ENCODE measurements around the gene C2CD2.

C2CD2 gene

DNA sequence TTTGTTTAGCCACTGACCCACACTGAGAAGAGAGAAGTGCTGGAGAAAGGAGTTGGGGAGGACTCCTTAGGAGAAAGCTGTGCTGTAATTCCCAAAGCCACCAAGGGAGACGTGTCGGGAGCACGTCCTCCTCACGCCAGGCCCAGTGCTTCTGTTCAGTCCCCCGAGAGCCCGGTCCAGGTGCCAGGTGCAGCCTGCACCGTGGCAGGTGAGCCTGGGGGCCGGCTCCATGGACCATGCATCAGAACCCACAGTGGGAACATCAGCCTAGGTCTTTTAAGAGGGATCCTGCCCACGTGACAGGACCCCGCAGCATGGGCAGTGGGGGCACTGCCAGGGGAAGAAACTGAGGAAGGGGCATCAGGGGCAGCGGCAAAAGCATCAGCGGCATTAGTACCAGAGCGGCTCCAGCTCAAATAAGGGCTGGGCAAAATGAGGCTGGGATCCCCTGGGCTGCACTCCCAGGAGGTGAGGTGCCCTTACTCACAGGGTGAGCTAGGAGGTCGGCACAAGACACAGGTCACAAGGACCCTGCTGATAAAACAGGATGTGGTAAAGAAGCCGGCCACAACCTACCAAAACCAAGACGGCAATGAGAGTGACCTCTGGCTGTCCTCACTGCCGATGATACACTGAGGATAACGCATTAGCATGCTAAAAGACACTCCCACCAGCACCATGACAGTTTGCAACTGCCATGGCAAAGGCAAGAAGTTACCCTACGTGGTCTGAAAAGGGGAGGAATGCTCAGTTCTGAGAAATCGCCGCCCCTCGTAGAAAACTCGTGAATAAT is 50.1 kb downstream of the C2CD2 start:
- H3K27me3 Mint-ChIP-seq = no peaks in the 10 kb centered on the region
- H3K27ac Mint-ChIP-seq = no peak overlapping the region

DNA sequence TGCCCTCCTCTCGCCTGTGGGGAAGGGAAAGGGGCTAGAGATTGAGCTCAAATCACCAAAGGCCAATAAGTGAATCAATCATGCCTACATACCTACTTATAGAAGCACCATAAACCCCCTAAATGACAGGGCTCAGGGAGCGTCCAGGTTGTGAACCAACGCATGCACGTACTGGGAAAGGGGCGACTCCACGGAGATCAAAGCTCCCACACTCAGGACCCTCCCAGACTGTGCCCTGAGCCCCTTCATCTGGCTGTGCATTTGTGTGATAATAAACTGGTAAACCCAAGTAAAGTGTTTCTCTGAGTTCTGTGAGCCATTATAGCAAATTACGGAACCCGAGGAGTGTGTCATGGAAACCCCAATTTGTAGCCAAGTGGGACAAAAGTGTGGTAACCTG is 50.9 kb downstream of the C2CD2 start:
- Mint-ChIP-seq H3K27ac (no peak overlapping the region), H3K4me3 (no peak overlapping the region), H3K27me3 (no peaks in the 10 kb centered on the region), H3K4me1 (ENCODE audit: low read depth) (peaks cover 32% of the 10 kb centered on the region), H3K9me3 (no peaks in the 10 kb centered on the region), H3K36me3 (ENCODE audit: low read depth) (peaks cover 34% of the 10 kb centered on the region)
- DNase-seq = no peak

More for the DNA sequence above, 50.1 kb downstream of the C2CD2 start:
- Mint-ChIP-seq H3K4me1 (ENCODE audit: low read depth) (peaks cover 28% of the 10 kb centered on the region), H3K9me3 (no peaks in the 10 kb centered on the region), H3K36me3 (ENCODE audit: low read depth) (peaks cover 37% of the 10 kb centered on the region), H3K4me3 (no peak overlapping the region)
- no peak for DNase-seq

- no peak for DNase-seq
- H3K36me3 Mint-ChIP-seq (ENCODE audit: low read depth) = peaks cover 25% of the 10 kb centered on the region
- peak overlapping the region; percentile 66 for H3K27ac Mint-ChIP-seq
- H3K4me3 Mint-ChIP-seq = no peak overlapping the region
- H3K4me1 Mint-ChIP-seq (ENCODE audit: low read depth) = peaks cover 33% of the 10 kb centered on the region
- no peaks in the 10 kb centered on the region for H3K27me3 Mint-ChIP-seq
- H3K9me3 Mint-ChIP-seq = no peaks in the 10 kb centered on the region
Measured at GRCh38 chr21:41901782-41902181, 52.0 kb downstream of the C2CD2 start.

DNA sequence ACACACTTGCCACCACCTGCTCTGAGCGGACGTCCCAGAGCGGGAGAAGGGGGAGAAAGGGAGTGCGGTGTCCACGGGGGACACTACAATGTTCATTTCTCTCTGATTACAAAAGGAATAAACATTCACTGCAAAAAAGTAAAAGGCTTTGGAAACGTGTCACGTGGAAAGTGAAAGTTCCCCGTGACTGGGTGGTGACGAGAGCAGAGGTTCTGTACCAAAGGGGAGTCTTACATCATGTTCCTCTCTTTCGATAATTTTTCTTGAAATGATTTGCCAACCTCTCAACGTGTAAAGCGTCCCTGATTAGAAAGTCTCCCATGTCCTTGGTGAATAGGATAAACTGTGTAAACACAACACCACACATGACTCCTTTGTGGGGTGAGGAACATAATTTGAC is 52.7 kb downstream of the C2CD2 start:
- Mint-ChIP-seq H3K27me3 (no peaks in the 10 kb centered on the region), H3K4me3 (peak overlapping the region; percentile 22), H3K36me3 (ENCODE audit: low read depth) (peaks cover 19% of the 10 kb centered on the region), H3K9me3 (no peaks in the 10 kb centered on the region), H3K27ac (peak overlapping the region; percentile 66), H3K4me1 (ENCODE audit: low read depth) (peaks cover 38% of the 10 kb centered on the region)
- DNase-seq = no peak

- Mint-ChIP-seq H3K4me1 (ENCODE audit: low read depth) (peaks cover 44% of the 10 kb centered on the region), H3K27ac (peak overlapping the region; percentile 92), H3K36me3 (ENCODE audit: low read depth) (peaks cover 19% of the 10 kb centered on the region), H3K27me3 (no peaks in the 10 kb centered on the region), H3K9me3 (no peaks in the 10 kb centered on the region), H3K4me3 (no peak overlapping the region)
- no peak for DNase-seq
Measured at GRCh38 chr21:41900401-41900800, 53.4 kb downstream of the C2CD2 start.

DNA sequence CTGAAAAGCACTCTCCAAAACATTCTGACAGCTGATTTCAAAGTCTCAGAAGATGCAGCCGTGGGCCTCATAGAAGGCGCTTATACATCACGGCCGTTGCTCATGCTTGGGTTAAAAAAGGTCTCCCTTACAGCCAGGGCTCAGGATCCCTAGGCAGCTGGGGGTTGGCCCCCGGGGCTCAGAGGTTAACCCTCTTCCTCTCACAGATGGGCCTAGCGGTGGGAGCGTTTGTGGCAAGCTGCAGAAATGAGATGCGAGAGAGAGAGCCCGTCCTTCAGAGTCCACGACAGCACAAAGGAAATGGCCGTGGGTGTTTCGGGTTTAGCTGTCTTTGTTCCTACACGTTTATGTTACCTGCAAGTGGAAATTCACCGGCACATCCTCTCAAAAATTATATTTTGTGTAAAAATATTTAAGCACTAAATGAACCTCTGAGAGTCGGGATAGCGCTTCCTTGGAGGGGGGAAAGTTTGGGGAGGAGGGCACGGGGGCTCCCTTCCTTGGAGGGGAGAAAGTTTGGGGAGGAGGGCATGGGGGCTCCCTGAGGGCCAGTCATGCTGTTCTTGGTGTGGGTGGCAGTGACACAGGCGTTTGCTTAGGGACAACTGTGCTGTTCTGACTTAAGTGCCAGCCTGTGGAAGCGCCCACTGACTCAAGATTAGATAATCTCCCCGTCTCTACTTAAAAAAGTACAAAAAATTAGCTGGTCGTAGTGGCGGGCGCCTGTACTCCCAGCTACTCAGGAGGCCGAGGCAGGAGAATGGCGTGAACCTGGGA is 54.2 kb downstream of the C2CD2 start:
- Mint-ChIP-seq H3K4me1 (ENCODE audit: low read depth) (peaks cover 45% of the 10 kb centered on the region), H3K27ac (peak overlapping the region; percentile 92), H3K9me3 (no peaks in the 10 kb centered on the region), H3K4me3 (peak overlapping the region; percentile 51), H3K27me3 (no peaks in the 10 kb centered on the region), H3K36me3 (ENCODE audit: low read depth) (peaks cover 19% of the 10 kb centered on the region)
- DNase-seq = peak; percentile 62

DNA sequence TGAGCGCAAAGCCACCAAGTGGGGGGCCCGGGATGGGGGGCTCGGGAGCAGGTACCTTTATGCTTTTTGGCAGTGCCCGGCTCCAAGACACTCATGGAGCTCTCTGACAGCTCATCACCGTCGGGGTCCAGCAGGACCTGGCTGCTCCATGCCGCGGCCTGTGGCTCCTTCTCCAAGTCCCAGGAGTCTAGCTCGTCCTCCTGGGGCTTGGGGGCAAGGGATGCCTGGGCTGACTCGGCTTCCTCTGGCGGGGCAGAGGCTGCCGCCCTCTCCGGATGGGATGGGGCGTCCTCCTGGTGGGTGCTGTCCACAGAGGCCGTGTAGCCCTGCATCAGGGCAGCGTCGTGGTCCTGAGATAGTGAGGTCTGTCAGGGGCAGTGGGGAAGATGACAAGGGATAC is 54.8 kb downstream of the C2CD2 start:
- H3K36me3 Mint-ChIP-seq (ENCODE audit: low read depth) = peaks cover 19% of the 10 kb centered on the region
- no peak overlapping the region for H3K4me3 Mint-ChIP-seq
- no peaks in the 10 kb centered on the region for H3K27me3 Mint-ChIP-seq
- H3K4me1 Mint-ChIP-seq (ENCODE audit: low read depth) = peaks cover 45% of the 10 kb centered on the region
- peak overlapping the region; percentile 92 for H3K27ac Mint-ChIP-seq
- DNase-seq = no peak
- H3K9me3 Mint-ChIP-seq = no peaks in the 10 kb centered on the region

DNA sequence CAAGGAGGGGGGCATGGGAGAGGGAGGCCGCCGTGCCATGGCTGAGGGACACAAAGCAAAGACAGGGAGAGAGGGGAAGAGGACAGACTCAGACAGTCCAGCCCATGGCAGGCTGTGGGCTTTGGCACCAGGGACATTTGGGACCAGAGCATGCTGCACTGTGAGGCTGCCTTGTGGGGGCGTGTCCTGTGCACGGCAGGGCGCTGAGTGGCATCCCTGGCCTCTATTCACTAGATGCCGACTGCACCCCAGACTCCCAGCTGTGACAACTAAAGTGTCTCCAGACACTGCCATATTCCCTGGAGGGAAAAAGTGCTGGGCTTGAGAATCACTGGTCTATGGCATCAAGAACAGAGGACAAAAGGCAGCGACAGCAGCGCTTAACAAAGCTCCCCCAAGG is 56.1 kb downstream of the C2CD2 start:
- Mint-ChIP-seq H3K27me3 (no peaks in the 10 kb centered on the region), H3K27ac (no peak overlapping the region), H3K36me3 (ENCODE audit: low read depth) (peaks cover 18% of the 10 kb centered on the region), H3K4me3 (no peak overlapping the region), H3K9me3 (no peaks in the 10 kb centered on the region), H3K4me1 (ENCODE audit: low read depth) (peaks cover 45% of the 10 kb centered on the region)
- no peak for DNase-seq

DNA sequence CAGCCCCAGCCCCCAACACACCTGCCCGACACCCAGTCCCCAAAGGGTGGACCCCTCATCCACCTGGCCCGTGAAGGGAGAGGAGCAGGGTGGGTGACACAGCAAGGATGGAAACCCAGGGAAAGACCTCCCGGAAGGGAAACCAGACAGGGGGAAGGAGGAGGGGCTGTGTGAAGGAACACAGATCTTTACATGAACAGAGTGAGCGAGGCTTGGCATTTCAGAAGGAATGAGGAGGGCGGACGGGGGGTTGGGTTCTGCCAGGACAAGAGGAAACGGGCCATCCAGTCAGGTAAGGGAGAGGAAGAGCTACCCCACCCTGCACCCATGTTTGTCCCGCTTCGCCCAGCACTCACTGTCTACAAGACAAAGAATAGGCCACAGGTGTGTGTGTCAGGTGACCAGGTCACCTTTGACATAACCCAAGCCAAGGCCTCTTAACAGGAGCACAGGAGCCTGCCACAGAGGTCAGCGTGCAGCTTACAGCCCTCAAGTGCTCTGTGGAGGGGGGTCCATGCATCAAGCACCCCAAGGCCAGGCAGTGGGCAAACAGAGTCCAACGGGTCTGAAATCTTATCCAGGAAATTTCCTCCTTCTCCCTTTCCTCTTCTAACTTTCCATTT is 56.7 kb downstream of the C2CD2 start:
- Mint-ChIP-seq H3K4me3 (no peak overlapping the region), H3K4me1 (ENCODE audit: low read depth) (peaks cover 45% of the 10 kb centered on the region), H3K27ac (no peak overlapping the region), H3K27me3 (no peaks in the 10 kb centered on the region), H3K36me3 (ENCODE audit: low read depth) (peaks cover 18% of the 10 kb centered on the region), H3K9me3 (no peaks in the 10 kb centered on the region)
- no peak for DNase-seq

GRCh38 chr21:41895643-41896493 is 58.0 kb downstream of the C2CD2 start:
- Mint-ChIP-seq H3K4me3 (no peak overlapping the region), H3K27ac (peak overlapping the region; percentile 51), H3K27me3 (no peaks in the 10 kb centered on the region), H3K4me1 (ENCODE audit: low read depth) (peaks cover 35% of the 10 kb centered on the region), H3K36me3 (ENCODE audit: low read depth) (peaks cover 6% of the 10 kb centered on the region), H3K9me3 (no peaks in the 10 kb centered on the region)
- DNase-seq = peak; percentile 59

DNA sequence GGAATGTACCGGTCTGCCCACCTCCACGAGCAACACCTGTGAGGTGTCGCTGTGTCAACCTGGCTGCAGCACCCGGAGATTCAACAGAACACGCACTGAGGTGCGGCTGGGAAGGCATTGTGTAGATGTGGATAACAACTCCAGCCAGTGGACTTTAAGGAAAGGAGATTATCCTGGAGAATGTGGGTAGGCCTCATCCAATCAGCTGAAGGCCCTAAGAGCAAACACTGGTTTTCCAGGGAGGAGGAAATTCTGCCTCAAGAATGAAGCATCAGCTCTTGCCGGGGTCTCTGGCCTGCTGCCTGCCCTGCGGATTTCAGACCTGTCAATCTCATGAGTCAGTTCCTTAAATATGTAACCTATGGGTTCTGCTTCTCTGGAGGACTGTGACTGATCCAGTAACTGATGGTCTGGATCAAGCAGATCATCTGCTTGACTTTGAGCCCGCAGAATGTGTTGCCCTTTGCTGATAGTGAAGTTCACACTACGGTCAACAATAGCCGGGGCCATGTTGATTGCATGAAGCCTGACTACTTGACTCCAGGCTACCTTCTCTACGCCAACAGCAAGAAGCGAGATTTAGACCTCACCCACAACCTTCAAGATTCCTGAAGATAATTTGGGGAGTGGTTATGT is 58.8 kb downstream of the C2CD2 start:
- H3K9me3 Mint-ChIP-seq = no peaks in the 10 kb centered on the region
- H3K27ac Mint-ChIP-seq = no peak overlapping the region
- DNase-seq = no peak
- H3K36me3 Mint-ChIP-seq (ENCODE audit: low read depth) = peaks cover 4% of the 10 kb centered on the region
- H3K4me1 Mint-ChIP-seq (ENCODE audit: low read depth) = peaks cover 28% of the 10 kb centered on the region
- no peak overlapping the region for H3K4me3 Mint-ChIP-seq
- no peaks in the 10 kb centered on the region for H3K27me3 Mint-ChIP-seq

DNA sequence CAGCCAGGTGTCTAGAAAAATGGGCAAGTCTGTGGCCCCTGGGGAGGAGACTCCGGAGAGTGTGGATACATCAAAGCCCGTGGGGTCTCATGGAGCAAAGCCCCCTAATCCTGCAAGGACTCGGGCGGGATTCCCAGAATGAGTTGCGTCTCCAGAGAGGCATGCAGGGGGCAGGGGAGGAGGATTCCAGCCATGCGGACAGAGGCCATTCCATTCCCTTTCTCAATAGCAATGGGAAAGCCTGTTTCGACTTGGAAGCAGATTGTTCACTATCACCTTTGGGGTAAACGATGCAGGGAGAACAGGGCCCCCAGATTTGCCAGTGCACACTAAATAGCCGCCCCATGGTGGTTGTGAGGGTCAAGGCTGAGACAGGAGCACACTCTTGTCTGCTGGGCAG is 59.3 kb downstream of the C2CD2 start:
- no peak overlapping the region for H3K4me3 Mint-ChIP-seq
- no peaks in the 10 kb centered on the region for H3K9me3 Mint-ChIP-seq
- H3K27ac Mint-ChIP-seq = no peak overlapping the region
- no peaks in the 10 kb centered on the region for H3K27me3 Mint-ChIP-seq
- DNase-seq = no peak
- peaks cover 23% of the 10 kb centered on the region for H3K4me1 Mint-ChIP-seq (ENCODE audit: low read depth)
- H3K36me3 Mint-ChIP-seq (ENCODE audit: low read depth) = peaks cover 4% of the 10 kb centered on the region

DNA sequence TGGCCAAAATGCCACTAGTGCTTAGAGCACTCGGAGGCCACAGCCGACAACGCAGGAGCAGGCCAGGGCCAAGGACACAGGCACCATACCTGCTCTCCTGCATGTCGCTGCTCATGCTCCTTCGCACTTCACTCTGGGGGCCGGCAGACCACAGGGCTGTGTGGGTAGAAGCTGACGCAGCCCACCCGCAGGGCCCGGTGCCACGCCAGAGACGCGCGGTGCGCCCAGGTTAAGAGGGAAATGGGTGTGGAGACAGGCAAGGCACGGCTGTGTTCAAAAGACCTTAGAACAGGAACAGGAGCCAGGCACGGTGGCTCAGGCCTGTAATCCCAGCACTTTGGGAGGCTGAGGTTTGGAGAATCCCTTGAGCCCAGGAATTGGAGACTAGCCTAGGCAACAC is 61.1 kb downstream of the C2CD2 start:
- Mint-ChIP-seq H3K4me3 (no peak overlapping the region), H3K27ac (no peak overlapping the region), H3K36me3 (ENCODE audit: low read depth) (no peaks in the 10 kb centered on the region), H3K4me1 (ENCODE audit: low read depth) (peaks cover 13% of the 10 kb centered on the region), H3K27me3 (no peaks in the 10 kb centered on the region), H3K9me3 (no peaks in the 10 kb centered on the region)
- DNase-seq = no peak

DNA sequence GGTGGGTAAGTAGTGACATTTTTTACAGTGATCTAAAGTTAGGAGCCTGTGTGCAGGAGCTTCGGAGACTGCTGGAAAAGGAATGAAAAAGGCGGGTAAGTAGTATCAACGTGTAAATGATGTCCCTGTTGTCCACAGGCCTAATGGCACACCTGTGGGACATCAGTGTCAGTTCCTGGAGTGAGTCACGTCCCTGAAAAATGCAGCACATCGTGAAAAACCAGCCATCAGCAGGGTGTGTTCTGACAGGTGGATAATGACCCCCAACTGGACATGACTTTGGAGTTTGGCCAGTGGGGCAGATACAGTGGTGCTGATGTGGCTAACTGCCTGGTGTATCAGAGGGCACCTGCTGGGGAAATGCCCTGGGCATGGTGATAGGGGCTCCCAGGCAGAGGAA is 62.7 kb downstream of the C2CD2 start:
- H3K27ac Mint-ChIP-seq = no peak overlapping the region
- no peaks in the 10 kb centered on the region for H3K36me3 Mint-ChIP-seq (ENCODE audit: low read depth)
- no peak for DNase-seq
- H3K9me3 Mint-ChIP-seq = no peaks in the 10 kb centered on the region
- peaks cover 7% of the 10 kb centered on the region for H3K4me1 Mint-ChIP-seq (ENCODE audit: low read depth)
- no peak overlapping the region for H3K4me3 Mint-ChIP-seq
- H3K27me3 Mint-ChIP-seq = no peaks in the 10 kb centered on the region

All from activated T-cell treated with anti-CD3 and anti-CD28 coated beads, Interleukin-2, amount 50 U/mL, for 24 hours (primary cell).